ENCODE measurements around the gene TTI1.

- TF ChIP-seq, protein P1, sequence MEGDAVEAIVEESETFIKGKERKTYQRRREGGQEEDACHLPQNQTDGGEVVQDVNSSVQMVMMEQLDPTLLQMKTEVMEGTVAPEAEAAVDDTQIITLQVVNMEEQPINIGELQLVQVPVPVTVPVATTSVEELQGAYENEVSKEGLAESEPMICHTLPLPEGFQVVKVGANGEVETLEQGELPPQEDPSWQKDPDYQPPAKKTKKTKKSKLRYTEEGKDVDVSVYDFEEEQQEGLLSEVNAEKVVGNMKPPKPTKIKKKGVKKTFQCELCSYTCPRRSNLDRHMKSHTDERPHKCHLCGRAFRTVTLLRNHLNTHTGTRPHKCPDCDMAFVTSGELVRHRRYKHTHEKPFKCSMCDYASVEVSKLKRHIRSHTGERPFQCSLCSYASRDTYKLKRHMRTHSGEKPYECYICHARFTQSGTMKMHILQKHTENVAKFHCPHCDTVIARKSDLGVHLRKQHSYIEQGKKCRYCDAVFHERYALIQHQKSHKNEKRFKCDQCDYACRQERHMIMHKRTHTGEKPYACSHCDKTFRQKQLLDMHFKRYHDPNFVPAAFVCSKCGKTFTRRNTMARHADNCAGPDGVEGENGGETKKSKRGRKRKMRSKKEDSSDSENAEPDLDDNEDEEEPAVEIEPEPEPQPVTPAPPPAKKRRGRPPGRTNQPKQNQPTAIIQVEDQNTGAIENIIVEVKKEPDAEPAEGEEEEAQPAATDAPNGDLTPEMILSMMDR (IDR thresholded peaks at IDR 0.05; ENCODE audit: insufficient read depth, low read depth, low read length), result no peak
- TF ChIP-seq EZH2 (IDR thresholded peaks at IDR 0.05; ENCODE audit: insufficient read depth, low read length), result no peak
Measured at GRCh38 chr20:38008233-38008944, 24.9 kb downstream of the TTI1 start.
